Vagina (tissue), 2 donors: Measurements from ENCODE around the gene SERP1.

Source experiments
- POLR2A ChIP-seq, 2 donors: fragments of 450-650 bp; IDR thresholded peaks; one replicate each; pipeline ENCODE4 v1.6.1; 2017; ENCODE audit warnings: antibody characterized with exemption in 2 of 2, mild to moderate bottlenecking in 2 of 2, moderate library complexity in 2 of 2
- POLR2AphosphoS5 ChIP-seq, 2 donors: sonication (generic); formaldehyde crosslinking; IDR thresholded peaks; one replicate each; pipeline ENCODE4 v1.9.0; 2017; ENCODE audit warnings: antibody characterized with exemption in 2 of 2, mild to moderate bottlenecking in 2 of 2, low read depth in 1 of 2; ENCODE audit not compliant: insufficient read depth in 1 of 2
- TF ChIP-seq, protein P1 (sequence below), 3 experiments: fragments of 450-650 bp in 2 of 3; fragments of 200-600 bp in 1 of 3; sonication (generic) in 1 of 3; IDR thresholded peaks; one replicate each; pipeline ENCODE4 v1.5.1; 2017 to 2019; ENCODE audit warnings: antibody characterized with exemption in 3 of 3, mild to moderate bottlenecking in 2 of 3, moderate library complexity in 2 of 3

- TF ChIP-seq, protein P1, sequence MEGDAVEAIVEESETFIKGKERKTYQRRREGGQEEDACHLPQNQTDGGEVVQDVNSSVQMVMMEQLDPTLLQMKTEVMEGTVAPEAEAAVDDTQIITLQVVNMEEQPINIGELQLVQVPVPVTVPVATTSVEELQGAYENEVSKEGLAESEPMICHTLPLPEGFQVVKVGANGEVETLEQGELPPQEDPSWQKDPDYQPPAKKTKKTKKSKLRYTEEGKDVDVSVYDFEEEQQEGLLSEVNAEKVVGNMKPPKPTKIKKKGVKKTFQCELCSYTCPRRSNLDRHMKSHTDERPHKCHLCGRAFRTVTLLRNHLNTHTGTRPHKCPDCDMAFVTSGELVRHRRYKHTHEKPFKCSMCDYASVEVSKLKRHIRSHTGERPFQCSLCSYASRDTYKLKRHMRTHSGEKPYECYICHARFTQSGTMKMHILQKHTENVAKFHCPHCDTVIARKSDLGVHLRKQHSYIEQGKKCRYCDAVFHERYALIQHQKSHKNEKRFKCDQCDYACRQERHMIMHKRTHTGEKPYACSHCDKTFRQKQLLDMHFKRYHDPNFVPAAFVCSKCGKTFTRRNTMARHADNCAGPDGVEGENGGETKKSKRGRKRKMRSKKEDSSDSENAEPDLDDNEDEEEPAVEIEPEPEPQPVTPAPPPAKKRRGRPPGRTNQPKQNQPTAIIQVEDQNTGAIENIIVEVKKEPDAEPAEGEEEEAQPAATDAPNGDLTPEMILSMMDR (IDR thresholded peaks at IDR 0.05), result no peak
- TF ChIP-seq POLR2AphosphoS5 (IDR thresholded peaks at IDR 0.05; ENCODE audit: insufficient read depth in 1 of 2, low read depth in 1 of 2) (no peak), POLR2A (IDR thresholded peaks at IDR 0.05) (no peak)
These were observed 2.3 kb downstream of the SERP1 start for GRCh38 chr3:150544041-150544440.
